Measurements from ENCODE around the gene JAZF1. TPM values are rescaled to one million over a fixed set of nuclear protein-coding genes. Genes with fewer than 3 reads are reported as not detected.

The JAZF1 gene
- total and polyA plus RNA-seq, 9 of the 15 experiments (the other 6 are each of a cell fraction or from before 2014, with no cell fraction given) = 0.04 to 0.64 (median 0.11) TPM; not detected in 3

DNA sequence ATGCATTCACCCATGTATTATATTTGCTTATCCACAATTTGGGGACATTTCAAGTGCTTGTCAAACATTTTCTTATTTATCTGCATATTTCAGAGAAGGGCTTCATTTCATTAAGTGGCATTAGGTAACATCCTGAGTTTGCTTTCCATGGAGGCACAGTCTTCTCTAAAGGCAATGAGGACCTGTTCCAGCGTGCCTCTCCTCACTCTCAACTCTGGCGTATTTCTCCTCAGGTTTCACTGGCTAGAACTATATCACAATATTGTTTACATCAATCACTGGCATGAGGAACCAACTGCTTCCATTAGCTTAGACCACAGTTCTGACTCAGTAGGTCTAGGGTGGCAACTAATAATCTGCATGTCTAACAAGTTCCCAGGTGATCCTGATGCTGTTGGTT lies 263.5 kb downstream of the JAZF1 start (continued):
- TF ChIP-seq RB1 (IDR thresholded peaks at IDR 0.05; ENCODE audit: low read depth) = no peak
- no peak for TF ChIP-seq NR4A1 (CRISPR knock-in tag; IDR thresholded peaks at IDR 0.05)
- no peak for TF ChIP-seq NR4A1 (tag; IDR thresholded peaks at IDR 0.05)
- TF ChIP-seq ZNF133 (CRISPR knock-in tag; IDR thresholded peaks at IDR 0.05) = no peak
- TF ChIP-seq, protein P1, sequence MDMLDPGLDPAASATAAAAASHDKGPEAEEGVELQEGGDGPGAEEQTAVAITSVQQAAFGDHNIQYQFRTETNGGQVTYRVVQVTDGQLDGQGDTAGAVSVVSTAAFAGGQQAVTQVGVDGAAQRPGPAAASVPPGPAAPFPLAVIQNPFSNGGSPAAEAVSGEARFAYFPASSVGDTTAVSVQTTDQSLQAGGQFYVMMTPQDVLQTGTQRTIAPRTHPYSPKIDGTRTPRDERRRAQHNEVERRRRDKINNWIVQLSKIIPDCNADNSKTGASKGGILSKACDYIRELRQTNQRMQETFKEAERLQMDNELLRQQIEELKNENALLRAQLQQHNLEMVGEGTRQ (CRISPR knock-in tag; IDR thresholded peaks at IDR 0.05) = no peak
- TF ChIP-seq, protein P2, sequence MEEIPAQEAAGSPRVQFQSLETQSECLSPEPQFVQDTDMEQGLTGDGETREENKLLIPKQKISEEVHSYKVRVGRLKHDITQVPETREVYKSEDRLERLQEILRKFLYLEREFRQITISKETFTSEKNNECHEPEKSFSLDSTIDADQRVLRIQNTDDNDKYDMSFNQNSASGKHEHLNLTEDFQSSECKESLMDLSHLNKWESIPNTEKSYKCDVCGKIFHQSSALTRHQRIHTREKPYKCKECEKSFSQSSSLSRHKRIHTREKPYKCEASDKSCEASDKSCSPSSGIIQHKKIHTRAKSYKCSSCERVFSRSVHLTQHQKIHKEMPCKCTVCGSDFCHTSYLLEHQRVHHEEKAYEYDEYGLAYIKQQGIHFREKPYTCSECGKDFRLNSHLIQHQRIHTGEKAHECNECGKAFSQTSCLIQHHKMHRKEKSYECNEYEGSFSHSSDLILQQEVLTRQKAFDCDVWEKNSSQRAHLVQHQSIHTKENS (CRISPR knock-in tag; IDR thresholded peaks at IDR 0.05) = no peak
- TF ChIP-seq KLF13 (tag; IDR thresholded peaks at IDR 0.05; ENCODE audit: borderline replicate concordance, low read depth) = no peak
- TF ChIP-seq MCM3 (IDR thresholded peaks at IDR 0.05) = no peak
- TF ChIP-seq GTF2F1 (IDR thresholded peaks at IDR 0.05; ENCODE audit: low read depth, low read length) = no peak
- no peak for TF ChIP-seq ZNF766 (CRISPR knock-in tag; conservative IDR thresholded peaks at IDR 0.05)

DNA sequence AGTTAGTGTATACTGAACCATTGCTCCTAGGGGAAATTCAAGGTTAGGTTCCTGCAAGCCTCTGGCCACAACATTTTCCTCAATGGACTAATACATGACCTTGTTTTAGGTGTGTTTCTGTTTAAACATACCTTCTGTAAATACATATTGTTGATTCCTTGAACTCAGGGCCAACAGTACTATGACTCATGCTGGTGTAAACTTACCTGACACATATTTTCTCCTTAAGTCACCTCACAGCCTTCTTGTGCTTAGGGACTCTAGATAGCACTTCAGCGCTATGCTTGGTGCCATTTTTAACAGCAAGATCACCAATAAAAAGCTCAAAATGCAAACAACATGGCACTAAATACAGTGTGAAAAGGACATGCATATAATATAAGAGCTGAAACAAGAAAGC lies 264.2 kb downstream of the JAZF1 start:
- Histone ChIP-seq H2AFZ (ENCODE audit: low read depth, low read length) (no peak overlapping the region), H3K9me1 (ENCODE audit: control insufficient read depth, insufficient read depth, low read length) (no peaks in the 10 kb centered on the region), H3K4me1 (replicated peaks in 1 of 2; ENCODE audit: control insufficient read depth in 2 of 2, insufficient read depth in 2 of 2, low read length in 2 of 2) (no peaks in the 10 kb centered on the region), H4K20me1 (replicated peaks; ENCODE audit: control insufficient read depth, insufficient read depth, low read length) (no peaks in the 10 kb centered on the region; the same call in 1 of the 2 replicates), H3K27me3 (ENCODE audit: control insufficient read depth in 2 of 2, insufficient read depth in 2 of 2, low read length in 2 of 2) (peaks cover 7 to 16% of the 10 kb centered on the region in 2 experiments; a peak in 3 of 5 replicates), H3K4me2 (ENCODE audit: insufficient read depth, low read length) (no peak overlapping the region), H3K4me3 (no peak overlapping the region), H3K79me2 (ENCODE audit: control insufficient read depth, insufficient read depth, low read length) (no peaks in the 10 kb centered on the region), H3K9ac (ENCODE audit: insufficient read depth in 1 of 2, low read depth in 2 of 2, low read length in 2 of 2) (no peak overlapping the region), H3K9me3 (replicated peaks; ENCODE audit: control insufficient read depth, insufficient read depth, low read depth, low read length) (no peaks in the 10 kb centered on the region), H3K36me3 (ENCODE audit: control insufficient read depth, insufficient read depth, low read length) (no peaks in the 10 kb centered on the region), H3K27ac (ENCODE audit: extremely low read depth, low read depth, low read length) (no peak overlapping the region)
- DNase-seq (ENCODE audit: extremely low read depth in 1 of 4, low spot score in 3 of 4) (no peak), FAIRE-seq (no peak), ATAC-seq (no peak)
- WGBS (ENCODE audit: insufficient coverage, low coverage, missing lambda C conversion rate) = 0% methylated on average over 1 of the region's 1 CpG
- ChIA-PET POLR2A (no interaction called here), CTCF (ENCODE audit: low intra/inter-chr PET ratio) (no interaction called here)
- intact Hi-C loops (cut with micrococcal nuclease) (no loop called here), in situ Hi-C loops (cut with MboI) (no loop called here)
- TF ChIP-seq SIRT6 (IDR thresholded peaks at IDR 0.05; ENCODE audit: low read depth, low read length) = no peak
- no peak for TF ChIP-seq GATAD2B (IDR thresholded peaks at IDR 0.05; ENCODE audit: borderline replicate concordance)
- no peak for TF ChIP-seq HDAC8 (tag; IDR thresholded peaks at IDR 0.05)
- TF ChIP-seq ZNF197 (CRISPR knock-in tag; IDR thresholded peaks at IDR 0.05; ENCODE audit: low read depth) = no peak
- no peak for TF ChIP-seq BDP1 (IDR thresholded peaks at IDR 0.05; ENCODE audit: insufficient read depth, insufficient read length)
- TF ChIP-seq FOSL1 (tag; conservative IDR thresholded peaks at IDR 0.05) = no peak
- no peak for TF ChIP-seq BRCA1 (IDR thresholded peaks at IDR 0.05)
- TF ChIP-seq BRCA1 (CRISPR knock-in tag; IDR thresholded peaks at IDR 0.05) = no peak
- TF ChIP-seq, protein P3, sequence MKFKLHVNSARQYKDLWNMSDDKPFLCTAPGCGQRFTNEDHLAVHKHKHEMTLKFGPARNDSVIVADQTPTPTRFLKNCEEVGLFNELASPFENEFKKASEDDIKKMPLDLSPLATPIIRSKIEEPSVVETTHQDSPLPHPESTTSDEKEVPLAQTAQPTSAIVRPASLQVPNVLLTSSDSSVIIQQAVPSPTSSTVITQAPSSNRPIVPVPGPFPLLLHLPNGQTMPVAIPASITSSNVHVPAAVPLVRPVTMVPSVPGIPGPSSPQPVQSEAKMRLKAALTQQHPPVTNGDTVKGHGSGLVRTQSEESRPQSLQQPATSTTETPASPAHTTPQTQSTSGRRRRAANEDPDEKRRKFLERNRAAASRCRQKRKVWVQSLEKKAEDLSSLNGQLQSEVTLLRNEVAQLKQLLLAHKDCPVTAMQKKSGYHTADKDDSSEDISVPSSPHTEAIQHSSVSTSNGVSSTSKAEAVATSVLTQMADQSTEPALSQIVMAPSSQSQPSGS (CRISPR knock-in tag; IDR thresholded peaks at IDR 0.05) = no peak
- TF ChIP-seq SREBF2 (CRISPR knock-in tag; IDR thresholded peaks at IDR 0.05) = no peak
- no peak for TF ChIP-seq ZNF263 (CRISPR knock-in tag; IDR thresholded peaks at IDR 0.05; ENCODE audit: borderline replicate concordance)
- TF ChIP-seq NCOR1 (IDR thresholded peaks at IDR 0.05) = no peak
- BruUV-seq (replicated peaks) = no TSS peak

Data from K562 (cell line).